ENCODE data around the gene HS3ST5.
"Not testable (repeated sequence)": the region's sequence is repeated elsewhere in the genome, so short reads cannot be mapped to it uniquely, and the experiment has no call there.

Gene HS3ST5

GRCh38 chr6:114083251-114083650 lies 259.6 kb downstream of the HS3ST5 start:
- no peak for DNase-seq

- no peak for DNase-seq
Measured at GRCh38 chr6:114081730-114082129, 261.1 kb downstream of the HS3ST5 start.

- DNase-seq, result no peak
Measured at GRCh38 chr6:114080891-114081510, 261.8 kb downstream of the HS3ST5 start.

GRCh38 chr6:114080410-114080809 lies 262.4 kb downstream of the HS3ST5 start:
- DNase-seq, result not testable (repeated sequence)

- no peak for DNase-seq
Measured at GRCh38 chr6:114075777-114076176, 267.0 kb downstream of the HS3ST5 start.

GRCh38 chr6:114075300-114075699 lies 267.5 kb downstream of the HS3ST5 start:
- no peak for DNase-seq

- no peak for DNase-seq
Measured at GRCh38 chr6:114068771-114069170, 274.1 kb downstream of the HS3ST5 start.

- DNase-seq, result no peak
Measured at GRCh38 chr6:114068116-114068515, 274.7 kb downstream of the HS3ST5 start.

GRCh38 chr6:114064862-114065261 lies 278.0 kb downstream of the HS3ST5 start:
- no peak for DNase-seq

GRCh38 chr6:114063956-114064355 lies 278.9 kb downstream of the HS3ST5 start:
- no peak for DNase-seq

GRCh38 chr6:114062199-114062598 lies 280.6 kb downstream of the HS3ST5 start:
- no peak for DNase-seq

- no peak for DNase-seq
Measured at GRCh38 chr6:114061741-114062140, 281.1 kb downstream of the HS3ST5 start.

GRCh38 chr6:114061116-114061515 lies 281.7 kb downstream of the HS3ST5 start:
- no peak for DNase-seq

GRCh38 chr6:114058435-114058834 lies 284.4 kb downstream of the HS3ST5 start:
- DNase-seq, result no peak

- DNase-seq, result no peak
Measured at GRCh38 chr6:114055763-114056162, 287.1 kb downstream of the HS3ST5 start.

GRCh38 chr6:114055349-114055748 lies 287.5 kb downstream of the HS3ST5 start:
- no peak for DNase-seq

- no peak for DNase-seq
Measured at GRCh38 chr6:114053791-114054190, 289.0 kb downstream of the HS3ST5 start.

- DNase-seq, result no peak
Measured at GRCh38 chr6:114052141-114052540, 290.7 kb downstream of the HS3ST5 start.

GRCh38 chr6:114051031-114051430 lies 291.8 kb downstream of the HS3ST5 start:
- DNase-seq, result no peak

- no peak for DNase-seq
Measured at GRCh38 chr6:114049367-114049966, 293.4 kb downstream of the HS3ST5 start.

- not testable (repeated sequence) for DNase-seq
Measured at GRCh38 chr6:114044566-114044965, 298.3 kb downstream of the HS3ST5 start.

GRCh38 chr6:114042267-114043016 lies 300.4 kb downstream of the HS3ST5 start:
- no peak for DNase-seq

- DNase-seq, result no peak
Measured at GRCh38 chr6:114040871-114041270, 302.0 kb downstream of the HS3ST5 start.

GRCh38 chr6:114039841-114040240 lies 303.0 kb downstream of the HS3ST5 start:
- DNase-seq, result no peak

Data from stimulated activated CD4-positive, alpha-beta T cell treated with anti-CD3 and anti-CD28 coated beads, Interleukin-12 subunit alpha, Interleukin-12 subunit beta, amount 100 ng/mL, for 4 hours (primary cell).